IPS-20b (cell line): ENCODE results near the gene SRRT.

Source experiments
- H3K27ac ChIP-seq: one replicate; pipeline ENCODE4 v1.5.1; 2013; ENCODE audit warnings: low read length
- H3K27me3 ChIP-seq: 2 replicates; pipeline ENCODE4 v1.6.1; 2013; ENCODE audit warnings: mild to moderate bottlenecking, low read length, inconsistent platforms; ENCODE audit not compliant: insufficient read depth
- H3K36me3 ChIP-seq: 2 replicates; pipeline ENCODE4 v1.6.1; 2013; ENCODE audit warnings: low read depth, mild to moderate bottlenecking, inconsistent platforms, low read length, moderate library complexity; ENCODE audit not compliant: insufficient read depth
- H3K4me1 ChIP-seq: 2 replicates; pipeline ENCODE4 v1.6.1; 2013; ENCODE audit warnings: mild to moderate bottlenecking, control low read depth, inconsistent platforms, low read length, moderate library complexity; ENCODE audit not compliant: insufficient read depth
- H3K4me3 ChIP-seq: 2 replicates; pipeline ENCODE4 v1.5.1; 2013; ENCODE audit warnings: mild to moderate bottlenecking, low read length, inconsistent platforms
- H3K9ac ChIP-seq: 2 replicates; pipeline ENCODE4 v1.6.1; 2013; ENCODE audit warnings: low read depth, mild to moderate bottlenecking, inconsistent platforms, low read length, moderate library complexity
- H3K9me3 ChIP-seq: 2 replicates; pipeline ENCODE4 v1.6.1; 2013; ENCODE audit warnings: mild to moderate bottlenecking, low read depth, low read length, inconsistent platforms; ENCODE audit not compliant: insufficient read depth

SRRT gene

GRCh38 chr7:100856871-100857282 lies 18.0 kb upstream of the SRRT start:
- Histone ChIP-seq H3K4me3 (no peak overlapping the region), H3K27me3 (no peaks in the 10 kb centered on the region), H3K4me1 (no peaks in the 10 kb centered on the region), H3K9ac (no peak overlapping the region), H3K36me3 (peaks cover 16% of the 10 kb centered on the region), H3K9me3 (no peaks in the 10 kb centered on the region), H3K27ac (no peak overlapping the region)

GRCh38 chr7:100859856-100860255 lies 15.0 kb upstream of the SRRT start:
- Histone ChIP-seq H3K4me1 (no peaks in the 10 kb centered on the region), H3K9me3 (no peaks in the 10 kb centered on the region), H3K27ac (no peak overlapping the region), H3K36me3 (peaks cover 33% of the 10 kb centered on the region), H3K9ac (no peak overlapping the region), H3K4me3 (no peak overlapping the region), H3K27me3 (no peaks in the 10 kb centered on the region)

- no peak overlapping the region for H3K4me3 ChIP-seq
- H3K9me3 ChIP-seq: no peaks in the 10 kb centered on the region
- H3K36me3 ChIP-seq: peaks cover 33% of the 10 kb centered on the region
- no peak overlapping the region for H3K27ac ChIP-seq
- H3K9ac ChIP-seq: no peak overlapping the region
- H3K27me3 ChIP-seq: no peaks in the 10 kb centered on the region
- H3K4me1 ChIP-seq: no peaks in the 10 kb centered on the region
These were observed 13.9 kb upstream of the SRRT start for GRCh38 chr7:100860702-100861615.

GRCh38 chr7:100861616-100861985 lies 13.3 kb upstream of the SRRT start:
- H3K36me3 ChIP-seq: peaks cover 33% of the 10 kb centered on the region
- H3K4me3 ChIP-seq: no peak overlapping the region
- H3K9me3 ChIP-seq: no peaks in the 10 kb centered on the region
- no peaks in the 10 kb centered on the region for H3K27me3 ChIP-seq
- H3K4me1 ChIP-seq: peaks cover 2% of the 10 kb centered on the region
- H3K9ac ChIP-seq: no peak overlapping the region
- H3K27ac ChIP-seq: no peak overlapping the region

- Histone ChIP-seq H3K4me3 (no peak overlapping the region), H3K9me3 (no peaks in the 10 kb centered on the region), H3K36me3 (peaks cover 34% of the 10 kb centered on the region), H3K27me3 (no peaks in the 10 kb centered on the region), H3K27ac (no peak overlapping the region), H3K9ac (no peak overlapping the region), H3K4me1 (peaks cover 5% of the 10 kb centered on the region)
These were observed 11.4 kb upstream of the SRRT start for GRCh38 chr7:100863406-100863950.

- peaks cover 41% of the 10 kb centered on the region for H3K36me3 ChIP-seq
- no peaks in the 10 kb centered on the region for H3K27me3 ChIP-seq
- H3K4me3 ChIP-seq: no peak overlapping the region
- no peaks in the 10 kb centered on the region for H3K9me3 ChIP-seq
- H3K9ac ChIP-seq: no peak overlapping the region
- peaks cover 5% of the 10 kb centered on the region for H3K4me1 ChIP-seq
- no peak overlapping the region for H3K27ac ChIP-seq
These were observed 10.5 kb upstream of the SRRT start for GRCh38 chr7:100864263-100864845.

GRCh38 chr7:100865372-100865911 lies 9.5 kb upstream of the SRRT start:
- no peaks in the 10 kb centered on the region for H3K27me3 ChIP-seq
- H3K9ac ChIP-seq: no peak overlapping the region
- no peak overlapping the region for H3K4me3 ChIP-seq
- peaks cover 5% of the 10 kb centered on the region for H3K4me1 ChIP-seq
- H3K9me3 ChIP-seq: no peaks in the 10 kb centered on the region
- H3K36me3 ChIP-seq: peaks cover 40% of the 10 kb centered on the region
- H3K27ac ChIP-seq: no peak overlapping the region

GRCh38 chr7:100865938-100866728 lies 8.8 kb upstream of the SRRT start:
- Histone ChIP-seq H3K9me3 (no peaks in the 10 kb centered on the region), H3K4me1 (peaks cover 5% of the 10 kb centered on the region), H3K4me3 (no peak overlapping the region), H3K27ac (peak overlapping the region; percentile 99), H3K36me3 (peaks cover 40% of the 10 kb centered on the region), H3K27me3 (no peaks in the 10 kb centered on the region), H3K9ac (peak overlapping the region; percentile 98; the same call in 1 of the 2 replicates)

- peak overlapping the region; percentile 93 for H3K4me3 ChIP-seq
These were observed 8.2 kb upstream of the SRRT start for GRCh38 chr7:100866729-100867039.

GRCh38 chr7:100867040-100867775 lies 7.7 kb upstream of the SRRT start, which contains the start of gene TRIP6:
Gene TRIP6 (plus strand): TSS chr7:100867387. CDS start chr7:100867498, 111 bp downstream.
- Histone ChIP-seq H3K9me3 (no peaks in the 10 kb centered on the region), H3K4me1 (peaks cover 5% of the 10 kb centered on the region), H3K27ac (peak within 1 kb of the TSS; percentile 99), H3K4me3 (peak within 1 kb of the TSS; percentile 93), H3K36me3 (peaks cover 47% of the 10 kb centered on the region), H3K9ac (peak within 1 kb of the TSS; percentile 98), H3K27me3 (no peaks in the 10 kb centered on the region)

More at GRCh38 chr7:100866729-100867039, 8.2 kb upstream of the SRRT start:
- Histone ChIP-seq H3K27me3 (no peaks in the 10 kb centered on the region), H3K27ac (peak overlapping the region; percentile 99), H3K9ac (peak overlapping the region; percentile 98), H3K9me3 (no peaks in the 10 kb centered on the region), H3K4me1 (peaks cover 5% of the 10 kb centered on the region), H3K36me3 (peaks cover 44% of the 10 kb centered on the region)
